SK-N-SH (cell line): ENCODE results near the gene OGFR. TPM values are rescaled to one million over a fixed set of nuclear protein-coding genes. Genes with fewer than 3 reads are reported as not detected.

Experiments used
- CTCF ChIA-PET: fragments of 300-600, 350-600 bp; formaldehyde crosslinking; extraction: SDS; loops from one replicate; lab custom pipeline; 2021; lab: Yijun Ruan, JAX
- POLR2A ChIA-PET: fragments of 350-600 bp; sonication (Branson Sonifier 250); formaldehyde crosslinking; extraction: SDS; loops from one replicate; lab custom pipeline; 2020; ENCODE audit warnings: antibody characterized with exemption, inconsistent platforms; lab: Yijun Ruan, JAX
- DNase-seq: peaks from one replicate; pipeline ENCODE4 v3.0.0; 2012
- H2AFZ ChIP-seq: fragments of 200-600 bp; sonication (generic); 2 replicates; pipeline ENCODE4 v1.8.1; 2016; ENCODE audit warnings: antibody characterized with exemption, mild to moderate bottlenecking, low read depth
- H3F3A ChIP-seq: fragments of 200-600 bp; sonication (generic); replicated peaks from 2 replicates; pipeline ENCODE3; 2016; ENCODE audit warnings: antibody characterized with exemption, mild to moderate bottlenecking; ENCODE audit not compliant: insufficient read depth
- H3K27ac ChIP-seq, 2 experiments: fragments of 200-500 bp in 1 of 2; fragments of 200-600 bp in 1 of 2; sonication (Bioruptor generic) in 1 of 2; sonication (generic), shearing (Covaris generic) in 1 of 2; 2 replicates each; pipeline versions ENCODE4 v1.5.1 to v1.6.1; 2014 to 2016; ENCODE audit warnings: low read depth in 2 of 2, inconsistent platforms in 1 of 2, low read length in 1 of 2, mild to moderate bottlenecking in 1 of 2, mixed read lengths in 1 of 2
- H3K27me3 ChIP-seq: fragments of 200-600 bp; sonication (generic), shearing (Covaris generic); 2 replicates; pipeline ENCODE4 v1.6.1; 2016; ENCODE audit warnings: mixed run types; ENCODE audit not compliant: insufficient read depth
- H3K36me3 ChIP-seq, 2 experiments: fragments of 200-500 bp in 1 of 2; fragments of 200-600 bp in 1 of 2; sonication (Bioruptor generic) in 1 of 2; sonication (generic) in 1 of 2; replicated peaks in 1 of 2; 2 replicates each; pipeline versions ENCODE3 to v1.5.1; 2014 to 2016; ENCODE audit warnings: low read length in 1 of 2, mild to moderate bottlenecking in 1 of 2; ENCODE audit not compliant: insufficient read depth in 2 of 2, control insufficient read depth in 1 of 2
- H3K4me1 ChIP-seq, 2 experiments: fragments of 200-500 bp in 1 of 2; fragments of 200-600 bp in 1 of 2; sonication (Bioruptor generic) in 1 of 2; sonication (generic), shearing (Covaris generic) in 1 of 2; 2 replicates each; pipeline versions ENCODE4 v1.5.1 to v1.6.1; 2014 to 2016; ENCODE audit warnings: low read depth in 1 of 2, low read length in 1 of 2, mixed run types in 1 of 2; ENCODE audit not compliant: insufficient read depth in 2 of 2, control insufficient read depth in 1 of 2
- H3K4me2 ChIP-seq: fragments of 200-600 bp; sonication (generic), shearing (Covaris generic); 2 replicates; pipeline ENCODE4 v1.6.1; 2017; ENCODE audit warnings: mixed run types
- H3K4me3 ChIP-seq, 2 experiments: fragments of 200-500 bp in 1 of 2; fragments of 200-600 bp in 1 of 2; sonication (Bioruptor generic) in 1 of 2; sonication (generic), shearing (Covaris generic) in 1 of 2; 2 replicates each; pipeline versions ENCODE4 v1.5.1 to v1.8.1; 2014 to 2016; ENCODE audit warnings: low read depth in 2 of 2, inconsistent platforms in 1 of 2, low read length in 1 of 2, mild to moderate bottlenecking in 1 of 2, mixed read lengths in 1 of 2, moderate library complexity in 1 of 2
- H3K79me2 ChIP-seq: fragments of 200-600 bp; sonication (generic); 2 replicates; pipeline ENCODE4 v1.8.1; 2017; ENCODE audit warnings: mild to moderate bottlenecking; ENCODE audit not compliant: insufficient read depth
- H3K9ac ChIP-seq: fragments of 200-600 bp; sonication (generic); 2 replicates; pipeline ENCODE4 v1.6.1; 2017; ENCODE audit warnings: mixed run types
- H3K9me2 ChIP-seq: fragments of 200-600 bp; sonication (generic); 2 replicates; pipeline ENCODE4 v1.6.1; 2017; ENCODE audit warnings: mixed run types
- H3K9me3 ChIP-seq: fragments of 200-600 bp; sonication (generic); 2 replicates; pipeline ENCODE4 v1.6.1; 2017; ENCODE audit warnings: mixed run types, mild to moderate bottlenecking, moderate library complexity
- H4K20me1 ChIP-seq: fragments of 200-600 bp; sonication (generic); 2 replicates; pipeline ENCODE4 v1.6.1; 2017; ENCODE audit warnings: mild to moderate bottlenecking, mixed run types; ENCODE audit not compliant: insufficient read depth
- CHD2 ChIP-seq: fragments of 150-350 bp; IDR thresholded peaks from 2 replicates; pipeline ENCODE4 v1.6.1; 2018; ENCODE audit warnings: low read length; ENCODE audit not compliant: partially characterized antibody
- EP300 ChIP-seq, 2 experiments: IDR thresholded peaks; 2 replicates each; pipeline versions ENCODE4 v1.4.0 to v1.6.1; 2012; ENCODE audit warnings: borderline replicate concordance in 1 of 2, low read depth in 1 of 2, low read length in 1 of 2
- FOXJ3 ChIP-seq: sonication (generic); formaldehyde crosslinking; IDR thresholded peaks from 2 replicates; pipeline ENCODE4 v1.5.1; 2020; ENCODE audit warnings: mild to moderate bottlenecking, missing genetic modification reagents
- FOXM1 ChIP-seq: IDR thresholded peaks from 2 replicates; pipeline ENCODE4 v1.4.0; 2012; ENCODE audit warnings: low read depth, mild to moderate bottlenecking
- GABPA ChIP-seq: IDR thresholded peaks from 2 replicates; pipeline ENCODE4 v1.4.0; 2012; ENCODE audit warnings: low read depth, mild to moderate bottlenecking
- GATA2 ChIP-seq: sonication (generic); formaldehyde crosslinking; IDR thresholded peaks from 2 replicates; pipeline ENCODE4 v1.5.0; 2020; ENCODE audit warnings: mild to moderate bottlenecking, missing genetic modification reagents
- JUND ChIP-seq: IDR thresholded peaks from 2 replicates; pipeline ENCODE4 v1.4.0; 2012
- MEF2A ChIP-seq: IDR thresholded peaks from 2 replicates; pipeline ENCODE4 v1.4.0; 2012; ENCODE audit warnings: low read depth, borderline replicate concordance
- MXI1 ChIP-seq: IDR thresholded peaks from 2 replicates; pipeline ENCODE4 v1.6.1; 2012; ENCODE audit warnings: mild to moderate bottlenecking, low read depth, low read length, improper control_type of control experiment
- NFIC ChIP-seq: IDR thresholded peaks from 2 replicates; pipeline ENCODE4 v1.4.0; 2012; ENCODE audit warnings: borderline replicate concordance
- NRF1 ChIP-seq: IDR thresholded peaks from 2 replicates; pipeline ENCODE4 v1.6.1; 2012; ENCODE audit warnings: low read depth, mild to moderate bottlenecking, low read length
- POLR2AphosphoS5 ChIP-seq: IDR thresholded peaks from 2 replicates; pipeline ENCODE4 v1.6.1; 2012; ENCODE audit warnings: low read depth, low read length
- RXRA ChIP-seq: IDR thresholded peaks from 2 replicates; pipeline ENCODE4 v1.4.0; 2012; ENCODE audit warnings: low read depth, mild to moderate bottlenecking, borderline replicate concordance
- TAF1 ChIP-seq: IDR thresholded peaks from 2 replicates; pipeline ENCODE4 v1.6.1; 2012; ENCODE audit warnings: low read depth, mild to moderate bottlenecking, low read length, moderate library complexity, borderline replicate concordance
- TEAD4 ChIP-seq: IDR thresholded peaks from 2 replicates; pipeline ENCODE4 v1.4.0; 2012; ENCODE audit warnings: mild to moderate bottlenecking, borderline replicate concordance; ENCODE audit not compliant: insufficient read depth
- YY1 ChIP-seq: IDR thresholded peaks from 2 replicates; pipeline ENCODE4 v1.4.0; 2012; ENCODE audit warnings: low read depth, mild to moderate bottlenecking
- WGBS: methylation state at CpG from one replicate; pipeline ENCODE4 v1.1.6; 2017; ENCODE audit warnings: low lambda C conversion rate; 5-methylcytosine and 5-hydroxymethylcytosine counted together
- polyA plus RNA-seq, 3 experiments: library from polyadenylated mRNA; depleted of rRNA; stranded (reverse); fragments of >200 nt; gene quantifications; 2 replicates each; pipeline ENCODE4 v1.2.3, GENCODE V29; 2012
- TF ChIP-seq, protein P1 (sequence below): IDR thresholded peaks from 2 replicates; pipeline ENCODE4 v1.4.0; 2012; ENCODE audit warnings: low read depth, borderline replicate concordance
- TF ChIP-seq, protein P2 (sequence below): fragments of 150-350 bp; IDR thresholded peaks from 2 replicates; pipeline ENCODE4 v1.6.1; 2017; ENCODE audit warnings: antibody characterized with exemption, low read length, low read depth, borderline replicate concordance
- TF ChIP-seq, protein P3 (sequence below): IDR thresholded peaks from 2 replicates; pipeline ENCODE4 v1.4.0; 2012; ENCODE audit warnings: low read depth, borderline replicate concordance
- TF ChIP-seq, protein P4 (sequence below): fragments of 200-600 bp; sonication (generic); IDR thresholded peaks from 2 replicates; pipeline ENCODE4 v1.6.1; 2017; ENCODE audit warnings: antibody characterized with exemption, mild to moderate bottlenecking, moderate library complexity

OGFR gene
- polyA plus RNA-seq, 1 of the 3 experiments (the other 2 are of a cell fraction): 60.8 TPM

DNA sequence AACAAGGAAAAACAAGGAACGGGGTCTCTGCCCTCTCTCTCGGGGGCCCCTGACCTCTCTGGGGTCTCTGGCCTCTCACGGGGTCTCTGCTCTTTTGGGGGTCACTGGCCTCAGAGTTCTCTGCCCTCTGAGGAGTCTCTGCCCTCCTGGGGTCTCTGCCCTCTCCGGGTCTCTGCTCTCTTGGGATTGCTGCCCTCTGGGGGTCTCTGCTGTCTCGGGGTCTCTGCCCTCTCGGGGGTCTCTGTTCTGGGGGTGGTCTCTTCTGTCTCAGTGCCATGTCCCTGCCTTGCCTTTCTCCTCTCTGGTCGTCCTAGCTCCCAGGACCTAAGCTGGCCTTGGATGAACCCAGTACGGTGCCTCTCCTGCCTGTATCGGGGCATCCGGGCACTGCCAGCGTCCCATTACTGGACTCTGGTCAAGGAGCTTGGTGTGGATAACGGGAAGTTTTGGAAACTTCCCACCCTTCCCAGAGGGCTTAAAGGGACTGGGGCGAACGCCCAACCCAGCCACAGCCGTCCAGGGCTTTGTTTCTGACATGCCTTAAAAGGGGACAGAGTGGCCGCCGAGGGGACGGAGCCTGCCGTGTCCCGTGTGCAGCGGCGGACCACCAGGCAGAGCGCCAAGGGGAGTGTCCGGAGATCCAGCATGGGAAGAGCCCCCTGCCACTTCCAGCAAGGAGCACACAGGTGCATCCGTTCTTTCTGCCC is 33.1 kb upstream of the OGFR start:
- H3K9ac ChIP-seq: no peak overlapping the region
- no peak overlapping the region for H3K4me2 ChIP-seq
- no peaks in the 10 kb centered on the region for H4K20me1 ChIP-seq
- no peak overlapping the region for H3K27ac ChIP-seq
- no peaks in the 10 kb centered on the region for H3K36me3 ChIP-seq
- CTCF ChIA-PET: interaction anchor here (1.7 kb wide), 1 partner anchor 19 kb away, joined by 6 read pairs; no protein-coding TSS in a partner anchor
- H3F3A ChIP-seq: no peaks in the 10 kb centered on the region
- H3K79me2 ChIP-seq: no peaks in the 10 kb centered on the region
- no peak for DNase-seq
- H3K27me3 ChIP-seq: no peaks in the 10 kb centered on the region
- H3K4me1 ChIP-seq: peaks cover 0 to 21% of the 10 kb centered on the region in 2 experiments; a peak in 2 of 4 replicates
- no peaks in the 10 kb centered on the region for H3K9me2 ChIP-seq
- TF ChIP-seq CHD2 (no peak), MEF2A (no peak), TAF1 (no peak), FOXM1 (no peak), GATA2 (no peak), NFIC (no peak), JUND (no peak), EP300 (IDR thresholded peaks at IDR 0.05; ENCODE audit: borderline replicate concordance in 1 of 2, low read depth in 1 of 2, low read length in 1 of 2) (no peak), MXI1 (no peak), RXRA (no peak), YY1 (no peak)
- TF ChIP-seq, protein P1, sequence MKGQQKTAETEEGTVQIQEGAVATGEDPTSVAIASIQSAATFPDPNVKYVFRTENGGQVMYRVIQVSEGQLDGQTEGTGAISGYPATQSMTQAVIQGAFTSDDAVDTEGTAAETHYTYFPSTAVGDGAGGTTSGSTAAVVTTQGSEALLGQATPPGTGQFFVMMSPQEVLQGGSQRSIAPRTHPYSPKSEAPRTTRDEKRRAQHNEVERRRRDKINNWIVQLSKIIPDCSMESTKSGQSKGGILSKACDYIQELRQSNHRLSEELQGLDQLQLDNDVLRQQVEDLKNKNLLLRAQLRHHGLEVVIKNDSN: no peak
- H2AFZ ChIP-seq: no peak overlapping the region
- WGBS: 74% methylated on average over 20 of the region's 25 CpGs
- POLR2A ChIA-PET: interaction anchor here (0.6 kb wide), 1 partner anchor 416 kb away, joined by 3 read pairs; no protein-coding TSS in a partner anchor
- no peak overlapping the region for H3K4me3 ChIP-seq
- no peaks in the 10 kb centered on the region for H3K9me3 ChIP-seq

DNA sequence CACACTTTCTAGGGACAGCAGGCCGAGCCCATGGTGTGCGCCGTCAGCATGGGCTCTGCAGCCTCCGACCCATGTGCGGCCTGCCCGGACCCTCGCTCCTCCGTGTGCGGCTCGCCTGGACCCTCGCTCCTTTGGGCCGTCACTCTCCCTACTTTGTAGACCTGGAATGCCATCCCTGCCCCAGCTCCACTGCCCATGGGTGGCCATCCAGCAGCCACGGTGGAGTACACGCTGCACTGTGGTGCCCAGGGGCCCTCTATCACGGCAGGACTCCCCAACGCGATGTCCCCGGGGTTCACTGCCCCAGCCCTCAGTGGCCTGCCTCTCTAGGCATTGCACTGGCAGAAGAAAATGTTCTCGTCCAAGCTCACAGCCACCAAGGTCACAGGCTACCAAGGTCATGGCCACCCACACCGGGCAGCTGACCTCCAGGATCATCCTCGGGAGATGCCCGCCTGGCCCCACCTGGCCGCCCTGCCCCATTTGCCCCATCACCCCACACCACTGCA is 32.5 kb upstream of the OGFR start:
- Histone ChIP-seq H3K36me3 (no peaks in the 10 kb centered on the region), H3K4me2 (no peak overlapping the region), H3K27ac (no peak overlapping the region), H3K27me3 (no peaks in the 10 kb centered on the region), H4K20me1 (no peaks in the 10 kb centered on the region), H3K4me1 (peaks cover 0 to 22% of the 10 kb centered on the region in 2 experiments; a peak in 1 of 4 replicates), H3F3A (no peaks in the 10 kb centered on the region), H3K9me3 (no peaks in the 10 kb centered on the region), H3K4me3 (no peak overlapping the region), H3K9me2 (no peaks in the 10 kb centered on the region), H3K79me2 (no peaks in the 10 kb centered on the region), H2AFZ (no peak overlapping the region), H3K9ac (no peak overlapping the region)
- 84% methylated on average over 18 of the region's 23 CpGs for WGBS
- no peak for DNase-seq
- CTCF ChIA-PET: no interaction called here
- TF ChIP-seq MXI1 (no peak), FOXM1 (no peak), FOXJ3 (CRISPR knock-in tag) (no peak), GABPA (no peak), NRF1 (no peak), CHD2 (no peak), POLR2AphosphoS5 (no peak), TEAD4 (no peak), GATA2 (no peak)
- TF ChIP-seq, protein P2, sequence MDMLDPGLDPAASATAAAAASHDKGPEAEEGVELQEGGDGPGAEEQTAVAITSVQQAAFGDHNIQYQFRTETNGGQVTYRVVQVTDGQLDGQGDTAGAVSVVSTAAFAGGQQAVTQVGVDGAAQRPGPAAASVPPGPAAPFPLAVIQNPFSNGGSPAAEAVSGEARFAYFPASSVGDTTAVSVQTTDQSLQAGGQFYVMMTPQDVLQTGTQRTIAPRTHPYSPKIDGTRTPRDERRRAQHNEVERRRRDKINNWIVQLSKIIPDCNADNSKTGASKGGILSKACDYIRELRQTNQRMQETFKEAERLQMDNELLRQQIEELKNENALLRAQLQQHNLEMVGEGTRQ: no peak
- TF ChIP-seq, protein P3, sequence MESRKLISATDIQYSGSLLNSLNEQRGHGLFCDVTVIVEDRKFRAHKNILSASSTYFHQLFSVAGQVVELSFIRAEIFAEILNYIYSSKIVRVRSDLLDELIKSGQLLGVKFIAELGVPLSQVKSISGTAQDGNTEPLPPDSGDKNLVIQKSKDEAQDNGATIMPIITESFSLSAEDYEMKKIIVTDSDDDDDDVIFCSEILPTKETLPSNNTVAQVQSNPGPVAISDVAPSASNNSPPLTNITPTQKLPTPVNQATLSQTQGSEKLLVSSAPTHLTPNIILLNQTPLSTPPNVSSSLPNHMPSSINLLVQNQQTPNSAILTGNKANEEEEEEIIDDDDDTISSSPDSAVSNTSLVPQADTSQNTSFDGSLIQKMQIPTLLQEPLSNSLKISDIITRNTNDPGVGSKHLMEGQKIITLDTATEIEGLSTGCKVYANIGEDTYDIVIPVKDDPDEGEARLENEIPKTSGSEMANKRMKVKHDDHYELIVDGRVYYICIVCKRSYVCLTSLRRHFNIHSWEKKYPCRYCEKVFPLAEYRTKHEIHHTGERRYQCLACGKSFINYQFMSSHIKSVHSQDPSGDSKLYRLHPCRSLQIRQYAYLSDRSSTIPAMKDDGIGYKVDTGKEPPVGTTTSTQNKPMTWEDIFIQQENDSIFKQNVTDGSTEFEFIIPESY: no peak
- TF ChIP-seq, protein P4, sequence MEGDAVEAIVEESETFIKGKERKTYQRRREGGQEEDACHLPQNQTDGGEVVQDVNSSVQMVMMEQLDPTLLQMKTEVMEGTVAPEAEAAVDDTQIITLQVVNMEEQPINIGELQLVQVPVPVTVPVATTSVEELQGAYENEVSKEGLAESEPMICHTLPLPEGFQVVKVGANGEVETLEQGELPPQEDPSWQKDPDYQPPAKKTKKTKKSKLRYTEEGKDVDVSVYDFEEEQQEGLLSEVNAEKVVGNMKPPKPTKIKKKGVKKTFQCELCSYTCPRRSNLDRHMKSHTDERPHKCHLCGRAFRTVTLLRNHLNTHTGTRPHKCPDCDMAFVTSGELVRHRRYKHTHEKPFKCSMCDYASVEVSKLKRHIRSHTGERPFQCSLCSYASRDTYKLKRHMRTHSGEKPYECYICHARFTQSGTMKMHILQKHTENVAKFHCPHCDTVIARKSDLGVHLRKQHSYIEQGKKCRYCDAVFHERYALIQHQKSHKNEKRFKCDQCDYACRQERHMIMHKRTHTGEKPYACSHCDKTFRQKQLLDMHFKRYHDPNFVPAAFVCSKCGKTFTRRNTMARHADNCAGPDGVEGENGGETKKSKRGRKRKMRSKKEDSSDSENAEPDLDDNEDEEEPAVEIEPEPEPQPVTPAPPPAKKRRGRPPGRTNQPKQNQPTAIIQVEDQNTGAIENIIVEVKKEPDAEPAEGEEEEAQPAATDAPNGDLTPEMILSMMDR: no peak
- POLR2A ChIA-PET: interaction anchor here (0.6 kb wide), 1 partner anchor 416 kb away, joined by 3 read pairs; no protein-coding TSS in a partner anchor
